ENCODE measurements around the gene KRTAP5-5. TPM values are rescaled to one million over a fixed set of nuclear protein-coding genes. Genes with fewer than 3 reads are reported as not detected.
"Not testable (repeated sequence)": the region's sequence is repeated elsewhere in the genome, so short reads cannot be mapped to it uniquely, and the experiment has no call there.

Gene KRTAP5-5
- total RNA-seq, 1 donor from 2014 or later: not detected

GRCh38 chr11:1656061-1656441, 26.5 kb downstream of the KRTAP5-5 start:
- Mint-ChIP-seq H3K27ac (ENCODE audit: unreplicated experiment) (no peak overlapping the region), H3K4me1 (ENCODE audit: low read depth, unreplicated experiment) (no peaks in the 10 kb centered on the region), H3K9me3 (ENCODE audit: unreplicated experiment) (peaks cover 3% of the 10 kb centered on the region), H3K4me3 (ENCODE audit: unreplicated experiment) (no peak overlapping the region), H3K36me3 (ENCODE audit: unreplicated experiment) (no peaks in the 10 kb centered on the region), H3K27me3 (ENCODE audit: unreplicated experiment) (peaks cover 10% of the 10 kb centered on the region)
- no peak for TF ChIP-seq CTCF (IDR thresholded peaks at IDR 0.05; ENCODE audit: partially characterized antibody, unreplicated experiment)
- DNase-seq: no peak

- H3K4me1 Mint-ChIP-seq (ENCODE audit: low read depth, unreplicated experiment): no peaks in the 10 kb centered on the region
- no peak for DNase-seq
- peaks cover 8% of the 10 kb centered on the region for H3K27me3 Mint-ChIP-seq (ENCODE audit: unreplicated experiment)
- H3K4me3 Mint-ChIP-seq (ENCODE audit: unreplicated experiment): no peak overlapping the region
- peaks cover 3% of the 10 kb centered on the region for H3K9me3 Mint-ChIP-seq (ENCODE audit: unreplicated experiment)
- no peak overlapping the region for H3K27ac Mint-ChIP-seq (ENCODE audit: unreplicated experiment)
- H3K36me3 Mint-ChIP-seq (ENCODE audit: unreplicated experiment): no peaks in the 10 kb centered on the region
- TF ChIP-seq CTCF (IDR thresholded peaks at IDR 0.05; ENCODE audit: partially characterized antibody, unreplicated experiment): no peak
Observed at GRCh38 chr11:1656670-1657069, 27.1 kb downstream of the KRTAP5-5 start.

GRCh38 chr11:1659506-1659905, 29.9 kb downstream of the KRTAP5-5 start:
- Mint-ChIP-seq H3K36me3 (ENCODE audit: unreplicated experiment) (no peaks in the 10 kb centered on the region), H3K27me3 (ENCODE audit: unreplicated experiment) (peaks cover 6% of the 10 kb centered on the region), H3K4me3 (ENCODE audit: unreplicated experiment) (no peak overlapping the region), H3K27ac (ENCODE audit: unreplicated experiment) (no peak overlapping the region), H3K9me3 (ENCODE audit: unreplicated experiment) (no peaks in the 10 kb centered on the region), H3K4me1 (ENCODE audit: low read depth, unreplicated experiment) (no peaks in the 10 kb centered on the region)
- TF ChIP-seq CTCF (IDR thresholded peaks at IDR 0.05; ENCODE audit: partially characterized antibody, unreplicated experiment): no peak
- no peak for DNase-seq

GRCh38 chr11:1660111-1660867, 30.7 kb downstream of the KRTAP5-5 start:
- no peaks in the 10 kb centered on the region for H3K36me3 Mint-ChIP-seq (ENCODE audit: unreplicated experiment)
- no peak overlapping the region for H3K4me3 Mint-ChIP-seq (ENCODE audit: unreplicated experiment)

GRCh38 chr11:1661454-1662269, 32.1 kb downstream of the KRTAP5-5 start:
- not testable (repeated sequence) for H3K9me3 Mint-ChIP-seq (ENCODE audit: unreplicated experiment); DNase-seq; H3K27ac Mint-ChIP-seq (ENCODE audit: unreplicated experiment); H3K4me1 Mint-ChIP-seq (ENCODE audit: low read depth, unreplicated experiment); H3K36me3 Mint-ChIP-seq (ENCODE audit: unreplicated experiment); H3K4me3 Mint-ChIP-seq (ENCODE audit: unreplicated experiment); H3K27me3 Mint-ChIP-seq (ENCODE audit: unreplicated experiment)

More at GRCh38 chr11:1660111-1660867, 30.7 kb downstream of the KRTAP5-5 start:
- peaks cover 4% of the 10 kb centered on the region for H3K27me3 Mint-ChIP-seq (ENCODE audit: unreplicated experiment)
- H3K4me1 Mint-ChIP-seq (ENCODE audit: low read depth, unreplicated experiment): no peaks in the 10 kb centered on the region
- no peak overlapping the region for H3K27ac Mint-ChIP-seq (ENCODE audit: unreplicated experiment)
- no peak for TF ChIP-seq CTCF (IDR thresholded peaks at IDR 0.05; ENCODE audit: partially characterized antibody, unreplicated experiment)
- no peaks in the 10 kb centered on the region for H3K9me3 Mint-ChIP-seq (ENCODE audit: unreplicated experiment)
- DNase-seq: no peak

GRCh38 chr11:1662699-1663283, 33.2 kb downstream of the KRTAP5-5 start:
- DNase-seq; H3K27ac Mint-ChIP-seq (ENCODE audit: unreplicated experiment); H3K4me3 Mint-ChIP-seq (ENCODE audit: unreplicated experiment); H3K36me3 Mint-ChIP-seq (ENCODE audit: unreplicated experiment); H3K27me3 Mint-ChIP-seq (ENCODE audit: unreplicated experiment); H3K4me1 Mint-ChIP-seq (ENCODE audit: low read depth, unreplicated experiment); H3K9me3 Mint-ChIP-seq (ENCODE audit: unreplicated experiment): not testable (repeated sequence)

Measured in glutamatergic neuron (in vitro differentiated cells).